HG03108 (cell line): ENCODE data around the gene CASQ2.

Source experiments
- ATAC-seq: cut with Tn5 transposase; IDR thresholded peaks from one replicate; pipeline ENCODE4 v1.9.1; 2021; ENCODE audit warnings: moderate library complexity; ENCODE audit not compliant: unreplicated experiment

CASQ2 gene

DNA sequence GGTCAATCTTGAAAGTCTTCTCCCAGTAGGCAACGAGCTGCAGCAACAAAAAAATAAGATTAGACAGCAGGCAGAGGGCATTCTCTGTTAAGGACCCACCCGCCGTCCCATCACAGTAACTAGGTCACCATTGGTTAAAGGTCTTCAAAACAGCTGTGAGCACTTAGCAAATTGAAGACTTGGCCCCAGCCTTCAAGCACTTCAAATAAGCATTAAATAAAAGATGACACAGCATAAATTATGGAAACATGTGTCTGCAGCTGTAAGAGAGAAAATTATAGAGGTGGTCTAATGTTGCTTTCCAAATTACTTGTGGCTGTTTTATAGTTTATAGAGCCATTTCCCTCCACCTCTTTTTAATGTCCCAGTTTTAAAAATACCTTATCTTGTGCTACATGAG, 65.6 kb downstream of the CASQ2 start:
- ATAC-seq, result no peak

- ATAC-seq, result no peak
Observed at GRCh38 chr1:115701090-115701489, 67.4 kb downstream of the CASQ2 start.

- ATAC-seq, result no peak
Observed at GRCh38 chr1:115697619-115698018, 70.9 kb downstream of the CASQ2 start.

- no peak for ATAC-seq
Observed at GRCh38 chr1:115694805-115695204, 73.7 kb downstream of the CASQ2 start.

- no peak for ATAC-seq
Observed at GRCh38 chr1:115692224-115692623, 76.3 kb downstream of the CASQ2 start.

- ATAC-seq, result no peak
Observed at GRCh38 chr1:115690972-115691371, 77.5 kb downstream of the CASQ2 start.

GRCh38 chr1:115687744-115688143, 80.8 kb downstream of the CASQ2 start:
- no peak for ATAC-seq

DNA sequence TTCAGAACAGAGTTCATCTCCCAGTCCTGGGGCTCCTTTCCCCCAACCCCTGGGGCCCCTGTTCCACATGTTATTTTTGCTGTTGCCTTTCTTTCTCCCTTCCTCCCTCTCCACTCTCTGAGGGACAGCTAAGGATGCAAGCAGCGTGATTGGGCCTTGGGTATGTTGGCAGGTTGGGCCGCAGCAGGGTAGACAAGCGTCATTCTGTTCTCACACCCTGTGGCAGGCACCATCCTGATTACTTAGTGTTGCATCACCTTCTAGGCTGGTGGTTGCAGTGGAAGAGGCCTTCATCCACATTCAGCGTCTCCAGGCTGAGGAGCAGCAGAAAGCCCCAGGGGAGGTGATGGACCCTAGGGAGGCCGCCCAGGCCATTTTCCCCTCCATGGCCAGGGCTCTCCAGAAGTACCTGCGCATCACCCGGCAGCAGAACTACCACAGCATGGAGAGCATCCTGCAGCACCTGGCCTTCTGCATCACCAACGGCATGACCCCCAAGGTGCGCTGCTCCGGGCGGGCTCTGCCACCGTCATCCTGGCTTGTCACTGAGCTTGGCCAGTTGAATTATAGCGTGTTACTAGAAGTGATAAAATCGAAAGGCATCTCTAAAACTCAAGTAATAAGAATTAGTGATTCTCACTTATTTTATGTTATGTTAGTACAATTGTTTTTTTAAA, 83.3 kb downstream of the CASQ2 start:
- no peak for ATAC-seq

DNA sequence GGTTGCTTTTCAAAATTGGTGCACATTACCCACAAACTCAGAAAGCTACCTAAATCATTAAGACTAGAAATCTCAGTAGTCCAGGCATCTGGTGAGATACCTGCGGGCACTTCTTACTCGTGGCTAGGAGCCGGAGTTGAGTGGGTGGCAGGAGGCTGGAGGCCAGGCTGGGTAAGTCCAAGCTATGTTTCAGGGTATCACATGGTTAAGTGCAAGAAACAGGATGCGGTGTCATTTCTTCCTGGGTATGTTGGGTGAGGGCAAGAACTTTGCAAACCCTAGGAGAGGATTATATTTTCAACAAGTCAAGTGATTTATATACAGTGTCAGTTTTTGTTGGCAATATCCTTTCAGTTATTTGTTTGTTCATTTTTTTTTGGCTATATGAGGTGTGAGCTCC, 85.7 kb downstream of the CASQ2 start:
- ATAC-seq, result no peak

DNA sequence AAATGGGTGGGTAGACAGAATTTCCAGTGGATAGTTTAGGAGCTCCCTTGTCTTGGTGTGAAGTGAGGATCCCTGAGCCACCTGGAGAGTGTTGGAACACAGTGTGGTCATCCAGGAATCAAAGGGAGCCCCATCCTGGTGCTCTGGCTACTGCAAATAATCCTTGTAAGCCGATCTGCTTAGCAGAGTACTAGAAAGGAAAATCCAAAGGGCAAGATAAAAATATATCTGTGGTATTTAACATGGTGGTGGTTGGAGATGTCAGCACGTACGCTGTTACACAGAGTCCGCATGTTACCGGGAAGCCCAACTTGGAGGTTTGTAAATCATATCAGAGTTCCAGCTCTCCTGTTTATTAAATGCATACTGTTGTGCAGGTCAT, 87.8 kb downstream of the CASQ2 start:
- ATAC-seq, result no peak

- ATAC-seq, result no peak
Observed at GRCh38 chr1:115679141-115679611, 89.3 kb downstream of the CASQ2 start.

- no peak for ATAC-seq
Observed at GRCh38 chr1:115678141-115678540, 90.4 kb downstream of the CASQ2 start.

GRCh38 chr1:115677565-115677964, 90.9 kb downstream of the CASQ2 start:
- no peak for ATAC-seq

GRCh38 chr1:115677182-115677555, 91.3 kb downstream of the CASQ2 start:
- no peak for ATAC-seq

GRCh38 chr1:115676498-115677181, 91.9 kb downstream of the CASQ2 start:
- ATAC-seq, result no peak

DNA sequence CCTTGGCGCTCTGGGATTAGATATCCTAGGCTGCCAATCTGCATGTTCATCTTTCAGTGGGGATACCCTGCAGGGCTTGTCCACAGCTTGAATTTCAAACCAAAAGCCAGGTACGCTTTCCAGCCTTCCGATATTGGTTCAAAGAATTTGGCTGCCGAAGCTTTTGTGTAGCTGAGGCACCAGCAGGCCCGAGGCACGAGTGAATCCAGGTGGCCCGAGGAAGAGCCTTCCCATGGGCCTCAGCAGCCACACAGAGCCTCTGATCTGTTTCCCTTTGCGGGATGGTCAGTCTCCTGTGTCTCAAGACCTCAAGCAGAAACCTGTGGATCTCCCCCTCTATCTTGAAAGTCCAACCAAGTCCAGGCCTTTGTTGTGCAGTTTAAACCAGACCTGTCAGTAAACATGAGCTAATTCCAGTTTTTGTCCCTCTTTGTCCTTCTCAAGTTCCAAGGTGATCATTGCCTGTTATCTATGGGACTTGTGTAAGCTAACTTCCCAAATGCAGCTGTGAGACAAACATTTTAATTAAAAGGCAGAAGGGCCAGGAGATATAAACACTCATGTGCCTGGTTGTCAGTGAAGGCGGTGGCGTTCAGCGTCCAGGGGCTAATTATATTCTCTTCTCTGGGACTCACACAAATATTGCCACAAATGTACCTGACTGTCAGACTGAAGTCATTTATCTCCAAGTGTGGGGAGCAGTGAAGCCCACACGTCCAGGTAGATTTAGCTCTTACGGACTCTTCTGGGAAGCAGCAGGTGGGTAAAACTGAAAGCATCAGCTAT, 96.1 kb downstream of the CASQ2 start:
- ATAC-seq, result no peak

DNA sequence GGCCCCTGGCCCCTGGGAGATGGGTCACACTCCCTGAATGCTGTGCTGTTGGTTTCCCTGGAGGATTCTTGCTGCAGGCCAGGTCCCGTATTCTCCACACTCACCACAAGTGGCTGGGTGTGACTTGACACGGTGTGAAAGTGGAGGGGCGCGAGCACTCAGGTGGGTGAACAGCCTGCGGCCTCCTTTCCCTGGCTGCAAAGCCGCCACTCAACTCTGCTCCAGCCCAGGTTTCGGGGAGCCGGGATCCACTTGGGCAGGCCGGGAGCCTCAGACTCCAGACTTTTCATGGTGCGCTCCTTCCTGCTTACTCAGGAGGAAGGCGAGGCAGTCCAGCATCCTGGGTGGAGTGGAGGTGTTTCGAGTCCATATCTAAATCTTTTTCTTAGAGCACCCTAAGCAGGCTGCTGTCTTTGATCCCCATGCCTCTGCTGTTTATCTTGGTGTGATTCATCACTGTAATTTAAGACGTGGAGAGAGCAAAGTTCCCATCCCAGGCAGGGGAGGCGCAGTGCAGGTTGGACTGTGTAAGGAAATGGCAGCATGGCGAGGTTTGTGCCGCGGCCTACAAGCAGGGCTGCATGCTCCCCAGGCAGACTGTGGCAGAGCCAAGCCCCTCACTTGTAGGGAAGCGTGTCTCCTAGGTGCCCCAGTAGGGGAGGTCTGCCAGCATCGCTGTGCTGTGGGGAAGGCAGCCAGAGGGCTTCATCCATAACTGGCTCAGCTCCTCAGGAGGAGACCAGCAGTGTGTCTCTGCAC, 97.2 kb downstream of the CASQ2 start:
- no peak for ATAC-seq

- no peak for ATAC-seq
Observed at GRCh38 chr1:115670476-115671175, 97.9 kb downstream of the CASQ2 start.

GRCh38 chr1:115669886-115670285, 98.6 kb downstream of the CASQ2 start:
- ATAC-seq, result no peak

DNA sequence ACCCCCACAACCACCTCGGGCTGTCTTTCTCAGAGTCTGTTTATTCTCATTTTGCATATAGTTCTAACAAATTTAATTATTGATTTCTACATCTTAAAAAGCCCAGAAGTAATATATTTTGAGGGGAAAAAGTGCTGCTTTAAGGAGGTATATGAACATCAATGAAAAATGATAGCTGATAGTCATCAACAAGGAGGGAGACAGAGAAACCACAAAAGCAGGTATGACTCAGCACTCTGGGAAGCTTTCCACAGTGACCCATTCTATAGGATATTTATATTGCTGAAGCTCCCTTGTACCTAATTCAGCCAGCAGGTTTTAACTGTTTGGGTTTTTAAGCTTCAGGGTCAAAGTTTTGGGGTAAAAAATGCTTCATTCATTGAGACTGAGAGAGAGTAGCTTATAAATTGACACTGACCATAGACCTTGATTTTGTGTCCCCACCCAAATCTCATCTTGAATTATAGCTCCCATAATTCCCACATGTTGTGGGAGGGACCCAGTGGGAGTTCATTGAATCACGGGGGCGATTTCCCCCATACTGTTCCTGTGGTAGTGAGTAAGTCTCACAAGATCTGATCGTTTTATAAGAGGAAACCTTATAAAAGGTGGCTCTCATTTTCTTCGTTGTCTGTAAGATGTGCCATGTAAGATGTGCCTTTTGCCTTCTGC, 99.4 kb downstream of the CASQ2 start:
- no peak for ATAC-seq
